ENCODE data around the gene PPP4R4. TPM values are rescaled to one million over a fixed set of nuclear protein-coding genes. Genes with fewer than 3 reads are reported as not detected.
"Not testable (repeated sequence)": the region's sequence is repeated elsewhere in the genome, so short reads cannot be mapped to it uniquely, and the experiment has no call there.

Gene PPP4R4
- total and polyA plus RNA-seq, 12 donors, result 0.08 to 6.2 (median 0.55) TPM

DNA sequence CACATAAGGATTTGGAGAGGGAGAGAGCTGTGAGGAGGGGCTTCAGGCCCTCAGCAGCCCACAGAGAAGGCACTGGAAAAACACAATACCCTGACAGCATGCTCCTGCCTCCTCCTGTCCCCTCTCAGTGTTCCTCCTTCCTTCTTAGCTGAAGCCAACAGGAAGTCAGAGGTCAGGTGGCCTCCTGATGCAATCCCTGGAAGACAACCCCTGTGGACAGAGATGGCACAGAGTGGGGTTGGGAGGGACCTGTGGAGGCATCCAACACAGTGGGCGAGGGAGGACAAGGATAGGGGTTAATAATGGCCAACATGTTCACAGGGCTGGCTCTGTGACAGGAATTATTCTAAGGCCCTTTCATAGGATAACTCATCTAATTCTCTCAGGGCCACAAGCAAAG, 29.4 kb upstream of the PPP4R4 start:
- Histone ChIP-seq H3K27me3 (no peaks in the 10 kb centered on the region), H3K27ac (no peak overlapping the region), H3K4me3 (no peak overlapping the region), H3K36me3 (replicated peaks in 1 of 2) (no peaks in the 10 kb centered on the region), H3K4me1 (replicated peaks in 1 of 2) (no peaks in the 10 kb centered on the region), H3K9me3 (replicated peaks in 1 of 3) (no peaks in the 10 kb centered on the region)
- TF ChIP-seq, protein P1, sequence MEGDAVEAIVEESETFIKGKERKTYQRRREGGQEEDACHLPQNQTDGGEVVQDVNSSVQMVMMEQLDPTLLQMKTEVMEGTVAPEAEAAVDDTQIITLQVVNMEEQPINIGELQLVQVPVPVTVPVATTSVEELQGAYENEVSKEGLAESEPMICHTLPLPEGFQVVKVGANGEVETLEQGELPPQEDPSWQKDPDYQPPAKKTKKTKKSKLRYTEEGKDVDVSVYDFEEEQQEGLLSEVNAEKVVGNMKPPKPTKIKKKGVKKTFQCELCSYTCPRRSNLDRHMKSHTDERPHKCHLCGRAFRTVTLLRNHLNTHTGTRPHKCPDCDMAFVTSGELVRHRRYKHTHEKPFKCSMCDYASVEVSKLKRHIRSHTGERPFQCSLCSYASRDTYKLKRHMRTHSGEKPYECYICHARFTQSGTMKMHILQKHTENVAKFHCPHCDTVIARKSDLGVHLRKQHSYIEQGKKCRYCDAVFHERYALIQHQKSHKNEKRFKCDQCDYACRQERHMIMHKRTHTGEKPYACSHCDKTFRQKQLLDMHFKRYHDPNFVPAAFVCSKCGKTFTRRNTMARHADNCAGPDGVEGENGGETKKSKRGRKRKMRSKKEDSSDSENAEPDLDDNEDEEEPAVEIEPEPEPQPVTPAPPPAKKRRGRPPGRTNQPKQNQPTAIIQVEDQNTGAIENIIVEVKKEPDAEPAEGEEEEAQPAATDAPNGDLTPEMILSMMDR (IDR thresholded peaks at IDR 0.05), result no peak
- TF ChIP-seq POLR2A (IDR thresholded peaks at IDR 0.05), result no peak
- WGBS, 4 donors, result 33 to 83% (median 70%) methylated on average over 1 of the region's 1 CpG
- intact Hi-C loops (cut with DNase I), result no loop called here
- no peak for DNase-seq

DNA sequence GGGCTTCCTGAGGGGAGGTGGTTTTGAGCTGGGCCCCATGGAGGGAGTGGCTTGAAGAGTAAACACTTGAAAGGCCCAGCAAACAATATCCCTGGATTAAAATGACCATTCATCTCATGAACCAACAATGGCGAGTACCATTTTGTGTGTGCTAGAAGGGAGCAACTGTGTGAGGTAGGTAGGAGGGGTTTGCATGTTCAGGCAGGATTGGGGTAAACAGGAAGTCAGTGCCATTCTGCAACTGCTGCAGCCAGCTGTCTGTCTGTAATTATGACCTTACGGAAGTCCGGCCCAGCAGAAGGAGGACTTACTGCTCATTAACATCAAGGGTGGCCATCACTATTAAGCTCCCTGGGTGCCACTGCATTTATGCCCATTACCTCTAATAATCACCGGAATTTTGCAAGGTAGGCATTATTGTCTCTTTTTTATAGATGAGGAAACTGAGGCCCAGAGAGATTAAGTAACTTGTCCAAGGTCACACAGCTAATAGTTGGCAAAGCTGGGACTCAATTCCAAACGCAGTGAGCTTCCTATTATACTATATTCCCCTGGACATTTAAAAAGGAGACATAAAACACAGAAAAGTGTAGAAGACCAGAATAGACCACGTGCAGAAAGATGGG, 28.1 kb upstream of the PPP4R4 start:
- DNase-seq, result no peak
- WGBS, 4 donors, result 68 to 86% (median 77%) methylated on average over 6 of the region's 6 CpGs
- H3K27ac ChIP-seq, result no peak overlapping the region
- no peaks in the 10 kb centered on the region for H3K27me3 ChIP-seq
- no peak overlapping the region for H3K4me3 ChIP-seq
- H3K36me3 ChIP-seq (replicated peaks in 1 of 2), result no peaks in the 10 kb centered on the region
- H3K4me1 ChIP-seq (replicated peaks in 1 of 2), result no peaks in the 10 kb centered on the region
- TF ChIP-seq POLR2A (IDR thresholded peaks at IDR 0.05), result no peak
- intact Hi-C loops (cut with DNase I), result no loop called here
- no peaks in the 10 kb centered on the region for H3K9me3 ChIP-seq (replicated peaks in 1 of 3)

DNA sequence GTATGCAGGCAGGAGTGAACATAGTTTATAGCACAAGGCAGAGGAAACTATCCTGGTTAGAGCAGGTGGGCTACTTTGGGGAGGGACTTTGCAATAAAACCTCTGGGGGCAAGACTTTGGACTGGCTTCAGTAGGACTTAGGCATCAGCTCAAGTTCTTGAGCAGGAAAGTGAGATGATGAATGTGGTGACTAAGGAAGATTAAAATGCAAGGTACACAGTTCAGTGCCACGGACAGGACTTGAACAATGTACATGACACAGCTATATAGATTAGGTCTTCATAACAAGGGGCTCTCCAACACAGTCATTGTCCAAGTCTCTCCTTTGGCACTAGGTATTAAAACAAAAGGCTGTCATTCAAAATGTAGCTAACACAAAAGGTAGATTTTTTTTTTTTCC, 21.4 kb upstream of the PPP4R4 start:
- no peak for DNase-seq
- no peaks in the 10 kb centered on the region for H3K9me3 ChIP-seq (replicated peaks in 1 of 3)
- no peaks in the 10 kb centered on the region for H3K36me3 ChIP-seq (replicated peaks in 1 of 2)

DNA sequence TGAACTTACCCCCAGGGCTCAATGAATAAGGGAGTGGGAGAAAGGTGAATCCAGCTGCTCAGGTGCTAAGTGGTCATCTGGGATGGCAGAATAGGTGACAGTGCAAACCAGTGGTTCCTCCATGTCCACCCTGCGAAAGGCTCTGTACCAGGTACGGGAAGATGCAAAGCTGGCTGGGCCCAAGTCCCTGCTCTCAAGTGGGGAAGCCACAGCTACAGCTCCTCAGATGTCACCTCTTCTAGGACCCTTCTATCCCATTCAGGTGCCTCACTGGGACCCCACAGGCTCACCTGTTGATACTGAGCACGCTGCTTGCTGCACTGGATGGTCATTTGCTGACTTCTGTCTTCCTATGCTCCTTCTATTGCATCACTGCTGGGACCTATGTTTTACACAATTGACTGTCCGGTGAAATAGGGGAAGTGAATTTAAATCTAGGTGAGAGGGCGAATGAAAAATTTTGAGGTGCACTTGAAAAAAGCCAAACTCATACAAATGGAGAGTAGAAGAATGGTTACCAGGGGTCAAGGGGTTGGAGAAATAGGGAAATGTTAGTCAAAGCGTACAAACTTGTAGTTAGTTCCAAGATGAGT, 20.3 kb upstream of the PPP4R4 start:
- no peaks in the 10 kb centered on the region for H3K36me3 ChIP-seq (replicated peaks in 1 of 2)

More for the DNA sequence above, 21.4 kb upstream of the PPP4R4 start:
- Histone ChIP-seq H3K27me3 (peaks cover 3% of the 10 kb centered on the region), H3K4me1 (replicated peaks in 1 of 2) (no peaks in the 10 kb centered on the region), H3K4me3 (no peak overlapping the region), H3K27ac (no peak overlapping the region)
- TF ChIP-seq POLR2A (IDR thresholded peaks at IDR 0.05), result no peak
- TF ChIP-seq, protein P1 (IDR thresholded peaks at IDR 0.05), result no peak
- intact Hi-C loops (cut with DNase I), result no loop called here
- WGBS, 4 donors, result 50 to 89% (median 69%) methylated on average over 1 of the region's 1 CpG

DNA sequence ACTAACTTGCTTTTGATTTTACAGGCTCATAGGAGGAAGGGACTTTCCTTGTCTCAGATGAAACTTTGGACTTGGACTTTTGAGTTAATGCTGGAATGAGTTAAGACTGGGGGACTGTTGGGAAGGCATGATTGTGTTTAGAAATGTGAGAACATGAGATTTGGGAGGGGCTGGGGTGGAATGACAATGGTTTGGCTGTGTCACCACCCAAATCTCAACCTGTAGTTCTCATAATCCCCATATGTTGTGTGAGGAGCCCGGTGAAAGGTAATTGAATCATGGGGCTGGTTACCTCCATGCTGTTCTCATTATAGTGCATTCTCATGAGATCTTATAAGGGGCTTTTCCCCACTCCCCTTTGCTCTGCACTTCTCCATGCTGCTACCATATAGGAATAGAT, 18.0 kb upstream of the PPP4R4 start:
- H3K4me3 ChIP-seq; intact Hi-C loops (cut with DNase I); H3K27ac ChIP-seq; DNase-seq; H3K27me3 ChIP-seq; H3K9me3 ChIP-seq (replicated peaks in 1 of 3); H3K36me3 ChIP-seq (replicated peaks in 1 of 2); H3K4me1 ChIP-seq (replicated peaks in 1 of 2): not testable (repeated sequence)
- 88 to 94% (median 93%) methylated on average over 1 of the region's 1 CpG for WGBS, 4 donors

More for the DNA sequence above, 20.3 kb upstream of the PPP4R4 start:
- intact Hi-C loops (cut with DNase I), result no loop called here
- no peak for DNase-seq
- WGBS, 4 donors, result 75 to 87% (median 83%) methylated on average over 6 of the region's 6 CpGs
- Histone ChIP-seq H3K9me3 (replicated peaks in 1 of 3) (no peaks in the 10 kb centered on the region), H3K4me3 (no peak overlapping the region), H3K4me1 (replicated peaks in 1 of 2) (no peaks in the 10 kb centered on the region), H3K27ac (no peak overlapping the region), H3K27me3 (peaks cover 3% of the 10 kb centered on the region)
- TF ChIP-seq, protein P1 (IDR thresholded peaks at IDR 0.05), result no peak
- TF ChIP-seq POLR2A (IDR thresholded peaks at IDR 0.05), result no peak
